Inferior parietal cortex (tissue), 1 donor: ENCODE results near the gene AGPAT3.

Experiments
- DNase-seq: peaks from one replicate; pipeline ENCODE4 v3.0.0-alpha.2; 2016; ENCODE audit errors: extremely low spot score

The AGPAT3 gene

DNA sequence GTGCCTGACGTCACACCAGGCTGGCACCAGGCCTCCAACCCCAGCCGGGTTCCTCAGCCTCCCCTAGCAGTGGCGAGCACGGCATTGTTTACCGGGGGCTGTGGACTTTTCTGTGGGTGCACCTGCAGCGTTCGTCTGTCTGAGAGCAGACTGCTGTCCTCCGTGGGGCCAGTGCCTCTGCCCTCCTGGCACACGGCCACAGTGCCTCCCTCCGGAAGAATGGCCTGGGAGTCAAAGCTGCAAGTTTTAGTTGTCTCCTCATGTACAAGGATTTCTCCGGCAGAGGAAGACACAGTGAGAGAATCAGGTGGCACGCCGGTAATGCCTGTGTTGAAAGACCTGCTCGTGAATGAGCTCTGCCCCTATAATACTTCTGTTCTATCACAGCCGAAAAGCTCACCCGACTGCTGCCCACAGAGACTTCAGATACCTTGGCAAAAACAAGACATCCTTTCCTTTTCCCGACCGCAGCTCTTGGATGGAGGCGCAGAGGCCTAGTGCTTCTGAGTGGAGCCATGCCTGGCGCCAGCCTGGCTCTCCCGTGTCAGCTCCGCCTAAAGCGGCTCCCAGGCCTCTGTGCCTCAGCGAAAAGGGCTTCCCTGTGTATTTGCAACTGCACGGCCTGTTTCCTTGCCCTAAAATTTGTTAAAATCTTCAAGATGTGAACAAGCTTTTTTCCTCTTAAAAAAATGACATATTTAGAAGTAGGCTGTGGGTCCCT is 71.4 kb downstream of the AGPAT3 start:
- no peak for DNase-seq

DNA sequence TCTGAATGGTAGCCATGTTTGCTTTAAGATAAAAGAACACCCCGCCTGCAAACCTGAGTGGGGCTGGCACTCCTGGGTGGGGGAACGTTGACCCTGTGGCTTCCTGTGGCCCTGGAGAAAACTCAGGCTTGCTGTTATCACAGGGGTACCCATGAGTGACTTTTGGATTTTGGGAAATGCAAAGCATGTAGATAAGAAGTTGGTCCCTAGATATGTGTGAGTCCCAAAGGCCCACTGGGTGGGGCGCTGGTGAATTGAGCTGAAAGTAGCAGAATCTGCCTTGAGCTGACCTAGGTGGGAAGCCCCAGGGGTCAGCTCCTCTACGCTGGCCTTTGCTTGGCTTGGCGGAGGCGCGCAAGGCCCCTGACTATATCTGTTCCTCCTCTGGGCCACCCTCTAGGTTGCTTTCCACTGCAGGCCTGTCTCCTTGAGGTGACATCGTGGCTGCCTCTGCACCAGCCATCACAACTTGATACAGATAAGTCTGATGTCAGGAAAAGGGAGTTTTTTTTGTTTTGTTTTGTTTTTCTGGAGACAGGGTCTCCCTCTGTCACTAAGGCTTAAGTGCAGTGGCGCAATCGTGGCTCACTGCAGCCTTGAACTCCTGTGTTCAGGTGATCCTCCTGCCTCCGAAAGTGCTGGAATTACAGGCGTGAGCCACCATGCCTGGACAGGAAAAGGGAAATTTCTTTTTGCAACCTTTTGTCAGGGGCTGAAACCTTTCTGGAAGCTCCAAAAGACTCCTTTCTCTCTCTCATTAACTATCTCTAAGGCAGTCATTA is 72.2 kb downstream of the AGPAT3 start:
- DNase-seq, result no peak

DNA sequence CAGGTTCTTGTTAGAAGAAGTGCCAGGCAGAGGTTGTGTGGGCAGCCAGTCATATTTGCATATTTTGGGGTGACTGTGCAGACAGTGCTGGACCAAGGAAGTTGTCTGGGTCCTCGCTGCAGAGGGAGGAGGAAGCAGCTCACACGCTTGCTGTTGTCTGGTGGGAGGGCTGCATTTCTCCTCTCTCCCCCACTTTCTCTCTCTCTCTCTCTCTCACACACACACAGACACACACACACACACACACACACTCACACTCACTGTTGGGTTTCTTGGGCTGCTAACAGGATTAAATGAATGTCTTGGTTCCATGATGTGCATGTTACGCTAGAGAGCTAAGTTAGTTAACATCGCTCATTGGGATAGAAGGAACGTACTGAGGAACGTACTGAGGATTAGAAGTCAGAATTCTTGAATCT is 72.9 kb downstream of the AGPAT3 start:
- no peak for DNase-seq

DNA sequence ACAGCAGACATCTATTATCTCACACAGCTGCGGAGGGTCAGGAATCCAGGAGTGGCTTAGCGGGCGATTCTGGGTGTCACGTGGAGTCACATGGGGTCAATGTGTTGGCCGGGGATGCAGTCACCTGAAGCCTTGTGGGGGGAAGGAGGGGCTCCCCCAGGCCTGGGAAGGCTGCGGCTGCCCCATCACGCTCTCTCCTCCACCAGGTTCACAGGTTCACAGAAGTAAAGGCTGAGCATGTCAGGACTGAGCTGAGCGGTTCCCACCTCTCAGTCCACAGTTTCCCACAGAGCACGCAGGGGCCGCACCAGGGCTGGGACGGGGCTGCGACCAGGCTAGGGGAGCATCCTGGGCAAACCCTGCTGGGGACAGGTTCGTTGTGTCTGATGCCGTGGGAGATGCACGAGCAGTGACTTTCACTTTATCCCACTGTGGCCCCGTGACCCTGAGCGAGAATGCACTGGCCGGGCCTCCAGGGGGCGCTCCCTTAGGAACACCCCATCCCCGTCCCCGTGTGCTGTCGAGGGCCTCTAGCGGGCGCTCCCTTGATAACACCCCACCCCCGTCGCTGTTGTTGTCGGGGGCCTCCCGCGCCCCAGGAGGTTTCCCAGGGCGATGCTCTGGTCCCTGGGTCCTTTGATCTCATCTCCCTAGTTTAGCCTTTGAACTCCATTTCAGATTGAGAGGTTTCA is 73.9 kb downstream of the AGPAT3 start:
- DNase-seq, result peak; percentile 75

DNA sequence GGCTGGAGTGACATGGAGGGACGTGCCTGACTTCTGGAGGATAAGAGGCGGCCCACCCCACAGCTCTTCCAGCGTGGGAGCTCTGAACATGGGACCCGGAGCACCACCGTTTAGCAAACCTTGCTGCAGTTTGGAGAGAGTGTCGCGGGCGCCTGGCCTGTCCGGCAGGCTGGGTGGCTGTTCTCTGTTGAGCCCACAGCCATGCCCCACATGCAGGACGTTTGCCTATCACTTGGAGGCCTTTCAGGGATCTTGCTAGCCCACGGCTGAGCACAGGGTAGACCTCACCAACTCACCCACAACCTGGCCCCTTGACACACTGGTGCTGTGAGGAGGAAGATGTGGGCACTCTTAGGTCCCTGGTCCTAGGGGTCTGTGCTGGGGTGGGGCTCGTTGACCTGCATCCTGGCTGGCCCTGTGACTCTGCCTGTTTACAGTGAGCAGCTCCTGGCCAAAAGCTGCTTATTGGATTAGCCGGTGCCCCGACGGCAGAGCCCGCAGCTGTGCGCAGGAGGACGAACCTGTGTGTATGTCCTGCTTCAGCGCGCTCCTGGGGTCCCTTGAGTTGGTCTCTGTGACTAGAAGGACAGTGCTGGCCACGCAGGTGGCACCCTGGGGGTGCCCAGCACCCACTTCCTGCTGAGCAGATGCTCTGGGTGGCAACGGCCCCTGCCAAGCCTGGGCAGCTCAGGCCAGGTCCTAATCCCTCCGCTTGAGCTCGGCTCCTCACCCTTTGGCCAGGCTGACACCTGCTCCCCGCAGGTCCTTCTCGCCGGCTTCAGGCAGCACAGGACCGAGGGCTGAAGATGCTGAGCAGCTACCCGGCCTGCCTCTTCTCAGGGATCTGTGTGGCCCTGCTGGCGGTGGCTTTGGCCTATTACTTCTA is 74.7 kb downstream of the AGPAT3 start:
- no peak for DNase-seq

DNA sequence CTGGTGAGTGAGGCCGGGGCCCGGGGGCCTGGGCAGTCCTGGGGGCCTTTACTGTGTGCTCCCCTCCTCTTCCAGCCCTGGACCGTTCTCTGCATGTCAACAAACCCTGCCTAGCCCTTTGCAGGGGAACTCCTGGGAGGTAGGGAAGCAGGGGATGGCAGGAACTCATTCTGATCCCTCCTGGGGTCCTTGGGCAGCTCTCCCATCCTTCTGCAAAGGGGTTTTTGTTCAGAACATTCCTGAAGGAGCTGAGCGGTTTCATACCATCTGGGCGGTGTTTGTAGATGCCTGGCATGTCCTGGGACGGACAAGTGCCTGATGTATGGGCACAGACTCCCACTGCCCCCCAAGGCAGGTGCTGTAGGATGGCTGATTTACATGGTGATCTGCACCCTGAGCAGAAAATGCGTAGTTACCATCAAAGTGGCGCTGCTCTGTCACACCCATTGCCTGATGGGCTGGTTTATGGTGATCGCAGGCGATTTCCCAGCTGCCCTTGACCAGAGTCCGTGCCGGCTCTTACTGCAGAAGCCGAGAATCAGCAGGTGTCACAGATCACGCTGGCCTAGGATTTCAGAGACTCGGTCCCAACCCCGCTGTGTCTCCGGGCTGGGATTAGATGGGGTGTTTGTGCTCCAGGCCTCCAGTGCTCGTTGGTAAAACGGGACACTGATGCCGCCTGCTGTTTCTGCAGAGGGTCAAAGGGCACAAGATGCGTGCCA is 75.5 kb downstream of the AGPAT3 start:
- DNase-seq, result no peak

DNA sequence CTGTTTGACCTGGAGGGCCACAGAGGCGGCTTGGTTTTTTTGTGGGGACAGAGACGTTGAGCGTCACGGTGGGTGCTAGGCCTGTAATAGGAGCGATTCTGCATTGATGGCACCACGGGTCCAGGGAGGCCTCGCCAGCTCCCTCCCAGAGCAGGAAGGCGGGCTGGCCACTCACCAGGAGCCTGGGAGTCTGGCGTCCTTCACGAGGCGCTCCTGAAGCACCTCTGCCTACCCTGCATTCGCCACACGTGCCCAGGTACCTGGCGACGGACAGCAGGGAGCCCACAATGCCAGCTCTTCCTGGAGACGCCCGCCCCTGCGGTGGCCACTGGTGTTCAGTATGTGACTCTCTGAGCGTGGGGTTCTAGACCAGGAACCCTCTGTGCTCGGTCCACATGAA is 77.2 kb downstream of the AGPAT3 start:
- no peak for DNase-seq

DNA sequence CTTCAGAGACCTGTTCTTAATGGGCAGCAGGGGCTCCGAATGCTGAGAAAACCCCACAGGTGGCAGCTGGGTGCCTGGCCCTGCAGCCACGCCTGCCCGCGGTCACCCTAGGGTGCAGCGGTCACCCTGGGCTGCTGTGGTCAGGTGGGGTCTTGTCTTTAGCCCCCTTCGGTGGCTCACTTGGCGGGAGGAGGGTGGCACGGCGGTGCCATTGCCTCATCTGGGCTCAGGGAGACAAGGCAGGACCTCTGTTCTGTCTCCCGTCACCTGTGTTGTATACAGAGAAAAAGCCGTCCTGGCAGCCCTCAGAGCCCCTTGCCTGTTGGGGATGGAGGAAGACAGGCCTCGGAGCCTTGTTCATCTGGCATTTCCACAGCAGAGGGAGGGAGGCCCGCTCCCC is 77.6 kb downstream of the AGPAT3 start:
- DNase-seq, result no peak

DNA sequence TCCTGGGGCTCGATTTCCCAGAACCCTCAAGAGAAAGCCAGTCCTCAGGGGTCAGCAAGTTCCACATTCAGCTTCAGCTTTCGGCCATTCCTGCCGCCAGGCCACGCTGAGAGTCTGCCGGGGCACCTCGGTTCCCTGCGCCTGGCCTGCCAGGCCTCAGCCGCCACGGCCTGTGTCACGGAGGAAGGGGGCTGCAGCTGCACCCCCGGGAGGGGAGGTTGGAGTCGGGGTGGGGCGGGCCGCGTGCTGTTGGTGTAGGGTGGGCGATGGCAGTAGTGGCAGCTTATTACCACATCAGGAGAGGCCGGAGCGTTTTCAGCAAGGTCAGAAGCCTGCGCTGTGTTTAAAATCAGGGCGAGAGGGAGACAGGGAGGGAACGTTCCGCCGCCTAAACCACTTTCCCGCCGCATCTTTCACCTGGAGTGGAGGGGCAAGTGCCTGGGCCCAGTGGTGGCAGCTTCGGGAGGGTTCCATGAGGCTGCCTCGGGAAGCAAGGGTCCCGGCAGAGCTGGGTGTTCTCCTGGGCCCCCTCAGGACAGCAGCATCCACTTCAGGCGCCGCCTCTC is 78.6 kb downstream of the AGPAT3 start:
- DNase-seq, result no peak

DNA sequence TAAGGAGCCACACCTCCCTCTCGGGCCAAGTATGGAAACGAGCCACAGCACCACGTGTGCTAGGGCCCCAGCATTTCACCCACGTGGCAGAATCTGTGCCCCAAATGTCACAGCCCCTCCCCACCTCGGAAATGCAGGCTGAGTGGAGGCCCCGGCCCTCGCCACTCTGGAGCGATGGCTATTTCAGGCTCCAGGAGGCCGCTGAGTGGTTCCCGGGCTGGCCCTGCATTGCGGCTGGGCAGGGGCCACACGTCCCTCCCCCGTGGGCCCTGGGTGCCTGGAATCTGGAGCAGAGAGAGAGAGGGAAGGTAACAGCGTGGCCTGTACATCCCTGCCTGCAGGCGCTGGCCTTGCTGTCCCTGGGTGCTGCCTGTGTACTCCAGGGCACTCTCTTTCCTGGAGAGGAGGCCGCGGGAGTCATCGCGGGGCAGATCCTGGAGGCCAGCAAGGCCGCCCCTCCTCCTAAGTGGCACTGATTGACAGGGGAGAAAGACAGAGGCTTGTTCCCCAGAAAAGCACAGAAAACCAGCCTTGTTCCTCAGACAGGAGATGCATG is 79.1 kb downstream of the AGPAT3 start:
- no peak for DNase-seq

DNA sequence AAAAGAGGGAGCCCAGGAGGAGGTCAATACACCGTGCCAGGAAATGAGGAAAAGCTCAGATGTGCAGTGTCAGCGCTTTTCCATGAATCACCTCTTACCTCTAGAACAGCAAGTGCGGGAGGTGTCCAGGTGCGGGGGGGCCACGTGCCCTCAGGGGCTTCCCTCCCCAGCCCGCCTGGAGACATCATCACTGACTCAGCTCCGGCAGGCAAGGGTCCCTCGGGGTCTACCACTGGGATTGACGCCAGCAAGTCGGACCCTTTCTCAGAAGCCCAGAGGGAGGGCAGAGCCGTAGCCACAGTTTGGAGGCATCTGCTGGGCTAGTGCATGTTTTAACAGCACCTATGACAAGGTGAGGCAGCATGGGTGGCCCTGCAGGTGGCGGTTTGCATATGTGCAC is 79.7 kb downstream of the AGPAT3 start:
- DNase-seq, result no peak

DNA sequence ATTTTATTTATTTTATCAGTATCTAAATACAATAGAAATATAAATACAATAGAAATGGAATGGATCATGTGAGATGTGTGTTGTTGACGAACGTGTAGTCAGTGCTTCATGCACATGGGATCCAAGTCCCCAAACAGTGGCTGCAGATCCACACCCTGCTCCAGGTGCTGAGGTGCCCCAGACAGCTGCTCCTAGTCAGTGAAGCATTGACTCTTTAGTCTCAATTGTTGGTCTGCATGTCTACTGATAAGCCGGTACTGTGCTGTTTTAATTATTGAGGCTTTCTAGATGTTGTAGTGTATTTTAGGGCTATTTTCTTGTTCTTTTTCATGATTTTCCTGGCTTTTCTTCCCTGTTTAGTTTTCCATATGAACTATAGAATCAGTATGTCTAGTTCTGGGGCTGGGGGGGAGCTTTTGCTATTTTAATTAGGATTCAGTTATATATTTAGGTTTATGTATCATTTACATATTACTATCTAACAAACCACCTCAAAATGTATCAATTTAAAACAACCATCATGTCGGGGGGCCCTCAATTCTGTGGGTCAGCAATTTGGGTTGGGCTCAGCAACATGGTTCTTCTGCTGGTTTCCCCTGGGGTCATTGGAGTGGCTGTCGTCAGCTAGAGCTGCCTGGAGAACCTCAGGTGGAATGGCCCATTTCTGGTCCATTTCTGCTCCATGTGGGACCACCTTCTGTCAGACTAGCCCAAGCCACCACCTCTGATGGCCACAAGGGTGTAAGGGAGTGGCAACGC is 83.9 kb downstream of the AGPAT3 start:
- no peak for DNase-seq

DNA sequence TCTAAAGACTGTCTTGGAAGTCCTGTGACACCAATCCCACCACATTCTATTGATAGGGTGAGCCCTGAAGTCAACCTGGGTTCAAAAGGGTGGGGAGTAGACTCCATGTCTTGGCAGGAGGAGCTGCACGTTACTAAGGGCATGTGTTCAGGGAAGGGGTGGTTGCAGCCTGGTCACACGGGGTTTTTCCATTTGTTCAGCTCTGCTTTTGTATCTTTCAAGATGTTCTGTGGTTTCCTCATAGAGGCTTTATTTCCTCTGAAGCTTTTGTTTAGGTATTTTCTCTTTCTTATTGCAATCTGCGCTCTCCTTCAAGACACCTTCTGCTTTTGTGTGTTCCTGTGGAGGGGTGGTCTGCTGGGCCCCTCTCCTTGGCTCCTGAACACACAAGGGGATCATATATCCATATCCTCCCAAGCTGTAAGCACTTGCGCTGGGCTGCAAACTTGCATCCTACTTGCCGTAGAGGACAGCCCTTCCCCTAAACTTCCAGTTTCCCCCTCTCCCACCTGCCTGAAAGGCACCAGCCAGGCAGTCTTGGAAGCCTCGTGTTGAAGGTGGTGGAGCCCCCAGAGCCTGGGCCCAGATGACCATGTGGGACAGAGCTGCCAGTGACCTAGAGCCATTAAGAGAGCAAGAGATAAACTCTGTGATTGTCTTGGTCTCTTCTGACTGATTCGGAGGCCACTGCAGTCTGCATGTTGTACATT is 84.6 kb downstream of the AGPAT3 start:
- DNase-seq, result no peak

DNA sequence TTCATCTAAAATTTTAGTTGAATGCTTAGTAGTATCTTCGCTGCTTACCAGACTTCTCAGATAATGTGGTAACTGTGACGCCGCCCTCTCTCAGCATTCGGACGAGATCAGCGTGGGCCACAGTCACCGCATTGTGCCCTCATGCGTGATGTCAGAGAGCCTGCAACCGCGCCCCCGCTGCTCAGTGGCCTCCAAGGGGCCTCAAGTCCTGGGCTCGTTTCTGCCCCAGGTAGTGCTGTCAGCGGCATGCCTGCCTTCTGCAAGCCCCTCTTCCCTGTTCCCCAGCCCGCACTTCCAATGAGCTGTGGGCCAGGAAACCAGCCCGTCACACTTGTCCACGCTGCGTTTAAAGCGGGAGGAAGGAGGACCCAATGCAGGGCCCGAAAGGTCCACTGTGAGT is 85.5 kb downstream of the AGPAT3 start:
- no peak for DNase-seq

DNA sequence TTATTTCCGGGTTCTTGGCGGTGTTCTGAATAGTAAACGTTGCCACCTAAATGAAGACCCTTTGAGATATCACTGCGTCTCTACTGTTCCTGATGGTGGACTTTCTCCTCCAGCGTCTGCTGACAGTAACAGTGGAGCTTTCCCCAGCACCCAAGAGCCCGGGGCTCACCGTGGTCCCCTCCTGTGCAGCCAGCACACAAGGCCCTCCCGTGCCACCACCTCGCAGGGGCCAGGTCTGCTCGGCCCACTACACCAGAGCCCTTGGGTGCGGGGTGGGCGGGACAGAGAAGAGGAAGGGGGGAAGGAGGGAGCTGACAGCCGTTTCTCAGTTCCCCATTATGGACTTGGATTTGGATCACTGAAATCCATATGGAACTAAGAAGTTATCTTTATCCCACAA is 85.9 kb downstream of the AGPAT3 start:
- no peak for DNase-seq

DNA sequence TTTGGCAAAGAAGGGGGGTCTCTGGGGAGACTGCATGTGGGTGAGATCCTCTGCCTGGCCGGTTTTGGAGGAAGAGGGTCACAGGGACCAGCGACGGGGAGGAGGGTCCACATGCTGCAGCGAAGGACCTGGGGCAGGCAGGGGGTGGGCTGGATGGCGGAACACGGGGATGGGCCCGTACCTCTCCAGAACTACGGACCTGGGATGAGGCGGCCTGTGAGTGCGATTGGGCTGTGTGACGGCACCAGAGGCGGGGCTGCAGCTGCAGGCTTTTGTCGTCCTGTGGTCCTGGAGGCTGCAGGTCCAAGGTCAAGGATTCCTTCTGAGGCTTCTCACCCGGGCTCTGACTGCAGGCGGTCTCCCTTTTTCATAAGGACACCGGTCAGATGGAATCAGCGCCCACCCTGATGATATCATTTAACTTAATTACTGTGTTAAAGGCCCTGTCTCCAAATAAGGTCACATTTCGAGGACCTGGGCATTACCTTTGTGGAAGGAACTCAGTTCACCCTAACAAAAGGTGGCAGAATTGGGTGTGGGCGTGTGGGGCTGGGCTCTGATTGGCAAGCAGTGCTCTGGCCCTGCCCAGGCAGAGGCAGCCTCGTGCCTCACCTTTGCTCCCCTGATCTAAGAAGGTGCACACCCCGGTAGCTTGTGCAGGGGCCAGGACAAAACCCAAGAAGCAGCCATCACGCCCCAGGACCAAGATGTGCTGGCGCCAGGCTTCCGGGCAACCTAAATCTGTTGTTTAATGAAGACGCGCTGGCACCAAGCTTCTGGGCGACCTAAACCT is 87.1 kb downstream of the AGPAT3 start:
- no peak for DNase-seq

DNA sequence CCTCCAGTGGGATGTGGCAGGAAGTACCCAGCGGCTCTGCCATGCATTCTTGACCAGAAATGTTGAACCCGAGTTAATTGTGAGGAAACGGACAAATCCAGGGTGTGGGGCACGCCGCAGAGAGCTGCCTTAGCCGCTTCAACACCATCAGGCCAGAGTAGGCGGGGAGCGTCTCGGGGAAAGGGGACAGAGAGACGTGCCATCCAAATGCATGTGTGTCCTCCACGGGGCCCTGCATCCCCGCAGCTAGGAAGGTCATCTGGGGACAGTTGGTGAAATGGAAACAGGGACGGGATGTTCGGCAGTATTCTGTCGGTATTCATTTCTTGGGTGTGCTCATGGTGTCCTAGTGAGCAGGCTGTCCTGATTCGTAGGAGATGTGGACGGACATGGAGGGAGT is 88.0 kb downstream of the AGPAT3 start:
- no peak for DNase-seq

DNA sequence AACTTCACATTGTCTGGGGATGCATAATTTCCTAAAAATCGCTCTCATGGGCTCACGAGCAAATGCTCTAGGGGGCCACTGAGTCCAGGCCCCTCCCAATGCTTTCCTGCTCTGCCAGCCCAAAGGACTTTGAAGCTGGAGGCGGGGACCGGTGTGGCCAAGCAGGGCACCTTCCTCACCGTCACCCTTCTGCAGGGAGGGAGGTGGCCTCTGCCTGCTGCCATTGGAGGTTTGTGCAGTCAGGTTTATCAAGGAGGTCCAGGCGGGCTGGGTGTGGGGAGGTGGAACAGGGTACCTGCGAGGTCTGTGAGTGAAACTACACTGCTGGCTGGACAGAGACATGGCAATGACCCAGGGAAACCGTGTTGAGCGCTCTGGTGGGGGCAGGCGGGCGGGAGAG is 89.0 kb downstream of the AGPAT3 start:
- DNase-seq, result no peak
